Thoracic aorta (tissue), 2 donors: ENCODE measurements around the gene KIF1A. TPM values are rescaled to one million over a fixed set of nuclear protein-coding genes. Genes with fewer than 3 reads are reported as not detected.

Experiments used
- ATAC-seq: fragments of 150-250 bp; one replicate; pipeline ENCODE4 v1.8.0; 2017; ENCODE audit warnings: low read depth; ENCODE audit not compliant: insufficient number of reproducible peaks, low FRiP score
- DNase-seq: peaks from one replicate; pipeline ENCODE4 v3.0.0-alpha.2; 2020; ENCODE audit warnings: low spot score
- H3K27ac ChIP-seq, 2 donors: fragments of 200-600 bp; sonication (generic); 1 replicate in 1 of 2; 2 replicates in 1 of 2; pipeline ENCODE4 v1.5.1; 2016; ENCODE audit warnings: mild to moderate bottlenecking in 2 of 2, moderate library complexity in 2 of 2
- H3K27me3 ChIP-seq: fragments of 200-600 bp; sonication (generic); replicated peaks from 2 replicates; pipeline ENCODE4 v1.6.0; 2016; ENCODE audit warnings: mild to moderate bottlenecking; ENCODE audit not compliant: insufficient read depth
- H3K36me3 ChIP-seq: fragments of 200-600 bp; sonication (generic); one replicate; pipeline ENCODE4 v1.5.1; 2016
- H3K4me1 ChIP-seq, 2 donors: fragments of 200-600 bp; sonication (generic); 1 replicate in 1 of 2; 2 replicates in 1 of 2; pipeline versions ENCODE4 v1.5.1 to v1.6.0; 2016; ENCODE audit warnings: low read depth in 2 of 2, mild to moderate bottlenecking in 1 of 2; ENCODE audit not compliant: control insufficient read depth in 1 of 2
- H3K4me3 ChIP-seq: fragments of 200-600 bp; sonication (generic); 2 replicates; pipeline ENCODE4 v1.5.1; 2016; ENCODE audit warnings: mild to moderate bottlenecking
- H3K9me3 ChIP-seq: fragments of 200-600 bp; sonication (generic); 2 replicates; pipeline ENCODE4 v1.5.1; 2016
- CTCF ChIP-seq: fragments of 200-600 bp; sonication (generic); IDR thresholded peaks from one replicate; pipeline ENCODE4 v1.5.1; 2019; ENCODE audit warnings: antibody characterized with exemption
- total RNA-seq, 2 donors: library from RNA; depleted of rRNA; stranded (reverse); fragments of >200 nt; gene quantifications; one replicate each; pipeline versions ENCODE4 v1.1.0 to v1.2.3, GENCODE V29; 2016

KIF1A gene
- total RNA-seq, 2 donors from 2014 or later: 0.92 TPM; not detected in 1

DNA sequence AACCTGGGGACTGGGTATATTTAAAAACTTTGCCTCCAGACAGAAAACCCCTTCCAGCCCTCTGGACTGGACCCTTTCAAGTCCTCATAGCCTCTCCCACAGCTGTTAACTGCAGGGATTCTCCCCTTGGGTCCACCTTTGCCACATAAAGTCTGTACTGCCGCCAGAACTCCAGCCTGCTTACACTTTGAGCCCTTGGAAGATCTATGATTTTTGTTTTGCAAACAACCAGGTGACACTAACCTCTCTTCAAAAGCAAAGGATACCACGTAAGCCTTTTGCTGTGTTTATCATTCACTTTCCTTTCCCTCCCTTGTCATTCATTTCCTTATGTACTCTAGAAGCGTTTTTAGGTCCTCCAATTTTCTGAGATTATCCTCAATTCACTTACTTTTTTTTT lies 44.5 kb upstream of the KIF1A start:
- no peak for TF ChIP-seq CTCF
- Histone ChIP-seq H3K36me3 (no peaks in the 10 kb centered on the region), H3K9me3 (no peaks in the 10 kb centered on the region), H3K27me3 (no peaks in the 10 kb centered on the region), H3K4me1 (no peaks in the 10 kb centered on the region), H3K4me3 (no peak overlapping the region), H3K27ac (no peak overlapping the region)
- ATAC-seq (no peak), DNase-seq (no peak)

GRCh38 chr2:240861547-240861946 lies 41.5 kb upstream of the KIF1A start:
- DNase-seq (no peak), ATAC-seq (no peak)
- H3K9me3 ChIP-seq: no peaks in the 10 kb centered on the region
- H3K27ac ChIP-seq: no peak overlapping the region
- TF ChIP-seq CTCF: no peak
- no peaks in the 10 kb centered on the region for H3K27me3 ChIP-seq
- H3K4me3 ChIP-seq: no peak overlapping the region
- H3K4me1 ChIP-seq: no peaks in the 10 kb centered on the region
- H3K36me3 ChIP-seq: no peaks in the 10 kb centered on the region

DNA sequence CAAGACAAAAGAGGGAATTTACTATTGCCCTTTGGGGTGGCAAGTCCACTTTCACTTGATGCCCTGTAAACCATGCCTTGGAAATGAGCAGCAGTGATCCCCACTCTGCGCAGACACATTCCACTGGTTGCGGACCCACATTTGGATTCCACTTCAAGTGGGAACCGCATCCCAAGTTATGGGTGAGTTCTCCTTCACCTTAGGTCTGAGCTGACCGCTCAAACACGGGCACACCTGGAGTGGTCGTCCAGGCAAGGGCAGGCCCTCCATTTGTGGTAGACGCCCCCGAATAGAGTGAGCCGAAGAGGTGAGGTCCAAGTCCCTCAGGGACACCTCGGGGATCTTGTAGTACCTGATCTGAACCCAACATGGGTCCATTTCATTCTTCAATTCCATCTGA lies 38.9 kb upstream of the KIF1A start:
- ATAC-seq: no peak

GRCh38 chr2:240858321-240858720 lies 38.3 kb upstream of the KIF1A start:
- Histone ChIP-seq H3K27me3 (no peaks in the 10 kb centered on the region), H3K36me3 (no peaks in the 10 kb centered on the region), H3K4me1 (no peaks in the 10 kb centered on the region), H3K27ac (no peak overlapping the region), H3K9me3 (no peaks in the 10 kb centered on the region), H3K4me3 (no peak overlapping the region)
- ATAC-seq (no peak), DNase-seq (no peak)
- TF ChIP-seq CTCF: no peak

More for the DNA sequence above, 38.9 kb upstream of the KIF1A start:
- TF ChIP-seq CTCF: no peak
- Histone ChIP-seq H3K27ac (no peak overlapping the region), H3K4me1 (no peaks in the 10 kb centered on the region), H3K4me3 (no peak overlapping the region), H3K36me3 (no peaks in the 10 kb centered on the region), H3K9me3 (no peaks in the 10 kb centered on the region), H3K27me3 (no peaks in the 10 kb centered on the region)
- no peak for DNase-seq

- TF ChIP-seq CTCF: no peak
- Histone ChIP-seq H3K4me3 (no peak overlapping the region), H3K4me1 (no peaks in the 10 kb centered on the region), H3K9me3 (no peaks in the 10 kb centered on the region), H3K27ac (no peak overlapping the region), H3K36me3 (no peaks in the 10 kb centered on the region), H3K27me3 (no peaks in the 10 kb centered on the region)
- ATAC-seq (no peak), DNase-seq (no peak)
These were observed 37.3 kb upstream of the KIF1A start for GRCh38 chr2:240857039-240858008.
